Prostate gland (tissue), 2 donors: ENCODE measurements around the gene TBC1D13. TPM values are rescaled to one million over a fixed set of nuclear protein-coding genes. Genes with fewer than 3 reads are reported as not detected.
A peak's percentile ranks its signal among the peaks of the same experiment; 100 is the strongest.
"Not testable (repeated sequence)": the region's sequence is repeated elsewhere in the genome, so short reads cannot be mapped to it uniquely, and the experiment has no call there.

Experiments
- DNase-seq: peaks from one replicate; pipeline ENCODE4 v3.0.0-alpha.2; 2019; ENCODE audit warnings: low spot score
- H3K27ac ChIP-seq, 2 donors: fragments of 200-600 bp; sonication (generic); 2 replicates each; pipeline ENCODE4 v1.5.1; 2017 to 2019
- H3K27me3 ChIP-seq: fragments of 200-600 bp; sonication (generic); replicated peaks from 2 replicates; pipeline ENCODE4 v1.5.1; 2019; ENCODE audit not compliant: insufficient read depth
- H3K36me3 ChIP-seq, 2 donors: fragments of 200-600 bp; sonication (generic); 1 replicate in 1 of 2; 2 replicates in 1 of 2; pipeline versions ENCODE4 v1.5.1 to v1.8.1; 2017 to 2019
- H3K4me1 ChIP-seq: fragments of 200-600 bp; sonication (generic); replicated peaks from 2 replicates; pipeline ENCODE4 v1.5.1; 2019
- H3K4me3 ChIP-seq, 2 donors: fragments of 200-600 bp; sonication (generic); 2 replicates each; pipeline ENCODE4 v1.5.1; 2017 to 2019
- H3K9me3 ChIP-seq: fragments of 200-600 bp; sonication (generic); 2 replicates; pipeline ENCODE4 v1.5.1; 2017
- POLR2A ChIP-seq: fragments of 450-650 bp; IDR thresholded peaks from one replicate; pipeline ENCODE4 v1.6.1; 2016; ENCODE audit warnings: antibody characterized with exemption, mild to moderate bottlenecking
- POLR2AphosphoS5 ChIP-seq: sonication (generic); formaldehyde crosslinking; IDR thresholded peaks from one replicate; pipeline ENCODE4 v1.6.1; 2017; ENCODE audit warnings: antibody characterized with exemption
- WGBS: methylation state at CpG from one replicate; pipeline ENCODE4 v1.1.5; 2018; 5-methylcytosine and 5-hydroxymethylcytosine counted together
- intact Hi-C: fragments of 100-400 bp; cut with DNase I; formaldehyde crosslinking; loops from one replicate; pipeline ENCODE4 v1.14.2; 2022
- total RNA-seq, 2 donors: library from RNA; depleted of rRNA; stranded (reverse); fragments of >200 nt; gene quantifications; one replicate each; pipeline ENCODE4 v1.1.0, GENCODE V29; 2016
- TF ChIP-seq, protein P1 (sequence below), 4 experiments: fragments of 200-600 bp in 2 of 4; fragments of 450-650 bp in 2 of 4; sonication (generic) in 2 of 4; IDR thresholded peaks; 1 replicate in 3 of 4; 2 replicates in 1 of 4; pipeline ENCODE4 v1.5.1; 2016 to 2019; ENCODE audit warnings: antibody characterized with exemption in 4 of 4, mild to moderate bottlenecking in 2 of 4, moderate library complexity in 2 of 4

Gene TBC1D13
- total RNA-seq, 2 donors from 2014 or later, result 23.5 to 29.4 TPM

- Histone ChIP-seq H3K27ac (no peak overlapping the region), H3K27me3 (no peaks in the 10 kb centered on the region), H3K36me3 (no peaks in the 10 kb centered on the region), H3K4me3 (no peak overlapping the region), H3K9me3 (no peaks in the 10 kb centered on the region), H3K4me1 (no peaks in the 10 kb centered on the region)
- no peak for DNase-seq
- TF ChIP-seq POLR2AphosphoS5, result no peak
- intact Hi-C loops, result no loop called here
- 95% methylated on average over 28 of the region's 28 CpGs for WGBS
Observed at GRCh38 chr9:128835246-128836210, 48.5 kb downstream of the TBC1D13 start.

DNA sequence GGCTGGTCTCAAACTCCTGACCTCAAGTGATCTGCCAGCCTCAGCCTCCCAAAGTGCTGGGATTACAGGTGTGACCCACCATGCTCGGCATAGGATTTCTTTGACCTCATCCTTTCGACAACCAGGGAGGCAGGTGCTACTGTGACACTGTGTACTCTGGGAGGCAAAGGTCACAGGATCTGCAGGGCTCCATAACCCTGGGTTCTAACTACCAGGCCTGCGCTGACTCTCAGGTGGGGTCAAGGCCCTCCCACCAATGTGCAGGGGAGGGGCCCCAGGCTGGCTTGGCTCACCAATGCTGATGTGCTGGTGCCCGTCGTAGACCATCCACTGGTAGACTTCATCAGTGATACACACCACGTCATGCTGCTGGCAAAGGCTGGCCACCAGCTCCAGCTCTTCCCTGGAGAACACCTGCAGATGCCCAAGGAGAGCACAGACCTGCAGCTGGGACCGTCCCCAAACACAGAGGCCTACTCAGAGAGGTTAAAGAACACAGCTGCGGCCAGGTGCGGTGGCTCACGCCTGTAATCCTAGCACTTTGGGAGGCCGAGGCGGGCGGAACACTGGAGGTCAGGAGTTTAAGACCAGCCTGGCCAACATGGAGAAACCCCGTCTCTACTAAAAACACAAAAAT, 49.6 kb downstream of the TBC1D13 start:
- intact Hi-C loops, result no loop called here
- TF ChIP-seq, protein P1, sequence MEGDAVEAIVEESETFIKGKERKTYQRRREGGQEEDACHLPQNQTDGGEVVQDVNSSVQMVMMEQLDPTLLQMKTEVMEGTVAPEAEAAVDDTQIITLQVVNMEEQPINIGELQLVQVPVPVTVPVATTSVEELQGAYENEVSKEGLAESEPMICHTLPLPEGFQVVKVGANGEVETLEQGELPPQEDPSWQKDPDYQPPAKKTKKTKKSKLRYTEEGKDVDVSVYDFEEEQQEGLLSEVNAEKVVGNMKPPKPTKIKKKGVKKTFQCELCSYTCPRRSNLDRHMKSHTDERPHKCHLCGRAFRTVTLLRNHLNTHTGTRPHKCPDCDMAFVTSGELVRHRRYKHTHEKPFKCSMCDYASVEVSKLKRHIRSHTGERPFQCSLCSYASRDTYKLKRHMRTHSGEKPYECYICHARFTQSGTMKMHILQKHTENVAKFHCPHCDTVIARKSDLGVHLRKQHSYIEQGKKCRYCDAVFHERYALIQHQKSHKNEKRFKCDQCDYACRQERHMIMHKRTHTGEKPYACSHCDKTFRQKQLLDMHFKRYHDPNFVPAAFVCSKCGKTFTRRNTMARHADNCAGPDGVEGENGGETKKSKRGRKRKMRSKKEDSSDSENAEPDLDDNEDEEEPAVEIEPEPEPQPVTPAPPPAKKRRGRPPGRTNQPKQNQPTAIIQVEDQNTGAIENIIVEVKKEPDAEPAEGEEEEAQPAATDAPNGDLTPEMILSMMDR (IDR thresholded peaks at IDR 0.05), result no peak
- TF ChIP-seq POLR2AphosphoS5 (no peak), POLR2A (no peak)
- DNase-seq, result no peak
- H3K27ac ChIP-seq, result no peak overlapping the region
- H3K4me1 ChIP-seq, result no peaks in the 10 kb centered on the region
- 92% methylated on average over 13 of the region's 14 CpGs for WGBS
- H3K4me3 ChIP-seq, result no peak overlapping the region
- H3K27me3 ChIP-seq, result no peaks in the 10 kb centered on the region
- no peaks in the 10 kb centered on the region for H3K9me3 ChIP-seq
- no peaks in the 10 kb centered on the region for H3K36me3 ChIP-seq

DNA sequence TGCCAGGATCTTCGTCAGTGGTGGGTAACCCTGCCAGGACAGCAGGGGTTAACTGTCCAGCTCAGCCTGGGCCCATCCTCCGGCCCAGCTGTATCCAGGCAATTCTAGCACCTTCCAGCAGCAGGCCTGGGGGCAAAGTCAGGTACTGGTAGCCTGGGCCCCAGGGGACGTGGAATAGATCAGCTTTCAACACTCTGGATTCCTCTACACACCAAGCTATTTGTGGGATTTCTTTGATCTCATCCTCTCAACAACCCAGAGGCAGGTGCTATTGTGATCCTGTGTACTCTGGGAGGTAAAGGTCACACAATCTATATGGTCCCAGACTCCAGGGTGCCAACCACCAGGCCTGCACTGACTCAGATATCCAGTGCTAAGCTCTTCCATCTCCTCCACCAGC, 51.3 kb downstream of the TBC1D13 start:
- no peaks in the 10 kb centered on the region for H3K27me3 ChIP-seq
- WGBS, result 86% methylated on average over 3 of the region's 3 CpGs
- H3K4me1 ChIP-seq, result no peaks in the 10 kb centered on the region
- TF ChIP-seq, protein P1 (IDR thresholded peaks at IDR 0.05), result no peak
- no peak for TF ChIP-seq POLR2A
- no peak for TF ChIP-seq POLR2AphosphoS5
- H3K27ac ChIP-seq, result no peak overlapping the region
- no peak overlapping the region for H3K4me3 ChIP-seq
- intact Hi-C loops, result no loop called here
- no peaks in the 10 kb centered on the region for H3K9me3 ChIP-seq
- DNase-seq, result no peak
- H3K36me3 ChIP-seq, result no peaks in the 10 kb centered on the region

DNA sequence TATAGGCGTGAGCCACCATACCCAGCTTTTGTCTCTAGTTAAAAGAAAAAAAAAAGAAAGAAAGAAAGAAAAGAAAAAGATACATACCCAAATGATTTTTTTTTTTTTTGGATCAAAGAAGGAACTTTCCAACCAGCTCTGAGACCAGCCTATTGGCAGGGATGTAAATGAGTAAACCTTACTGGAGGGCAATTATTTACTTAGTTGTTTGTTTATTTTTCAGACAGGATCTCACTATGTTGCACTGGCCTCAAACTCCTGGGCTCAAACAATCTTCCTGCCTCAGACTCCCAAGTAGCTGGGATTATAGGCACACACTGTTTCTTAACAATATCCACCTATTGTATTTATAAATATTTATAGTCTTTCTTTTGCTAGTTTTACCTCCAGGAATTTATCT, 53.5 kb downstream of the TBC1D13 start:
- no peaks in the 10 kb centered on the region for H3K9me3 ChIP-seq
- H3K4me3 ChIP-seq, result no peak overlapping the region
- no peaks in the 10 kb centered on the region for H3K4me1 ChIP-seq
- no peak for DNase-seq
- 95% methylated on average over 1 of the region's 1 CpG for WGBS
- no peaks in the 10 kb centered on the region for H3K36me3 ChIP-seq
- TF ChIP-seq POLR2AphosphoS5 (peak; percentile 44), POLR2A (no peak)
- TF ChIP-seq, protein P1 (IDR thresholded peaks at IDR 0.05), result no peak
- H3K27me3 ChIP-seq, result no peaks in the 10 kb centered on the region
- peak overlapping the region in 1 of 2 donors; percentile 50 for H3K27ac ChIP-seq
- intact Hi-C loops, result no loop called here

DNA sequence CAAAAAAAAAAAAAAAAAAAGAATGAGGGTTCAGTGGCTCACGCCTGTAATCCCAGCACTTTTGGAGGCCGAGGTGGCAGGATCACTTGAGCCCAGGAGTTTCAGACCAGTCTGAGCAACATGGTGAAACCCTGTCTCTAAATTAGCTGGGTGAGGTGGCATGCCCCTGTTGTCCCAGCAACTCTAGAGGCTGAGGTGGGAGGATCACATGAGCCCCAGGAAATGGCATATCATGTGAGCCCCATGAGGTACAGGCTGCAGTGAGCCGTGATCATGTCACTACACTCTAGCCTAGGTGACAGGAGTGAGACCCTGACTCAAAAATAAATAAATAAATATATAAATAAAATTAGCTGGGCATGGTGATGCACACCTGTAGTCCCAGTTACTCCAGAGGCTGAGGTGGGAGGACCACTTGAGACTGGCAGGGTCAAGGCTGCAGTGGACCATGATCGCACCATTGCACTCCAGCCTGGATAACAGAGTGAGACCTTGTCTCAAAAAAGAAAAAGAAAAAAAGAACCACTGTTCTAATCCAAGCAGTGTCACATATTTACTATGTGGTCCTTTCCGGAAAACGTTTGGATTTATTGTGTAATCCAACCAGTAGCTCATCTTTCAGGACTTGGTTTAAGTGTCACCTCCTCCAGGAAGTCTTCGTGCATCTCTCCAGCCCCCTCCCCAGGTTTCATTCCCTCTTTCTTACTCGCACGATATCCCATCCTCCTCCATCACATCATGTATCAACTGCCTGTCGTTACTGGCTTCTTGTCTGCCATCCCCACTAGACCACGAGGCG, 54.8 kb downstream of the TBC1D13 start:
- WGBS, result 78% methylated on average over 12 of the region's 12 CpGs
- no peaks in the 10 kb centered on the region for H3K27me3 ChIP-seq
- intact Hi-C loops, result no loop called here
- no peaks in the 10 kb centered on the region for H3K36me3 ChIP-seq
- no peaks in the 10 kb centered on the region for H3K4me1 ChIP-seq
- DNase-seq, result no peak
- TF ChIP-seq, protein P1 (IDR thresholded peaks at IDR 0.05), result no peak
- TF ChIP-seq POLR2A (no peak), POLR2AphosphoS5 (no peak)
- no peaks in the 10 kb centered on the region for H3K9me3 ChIP-seq
- H3K27ac ChIP-seq, result no peak overlapping the region
- H3K4me3 ChIP-seq, result no peak overlapping the region

- WGBS, result 99% methylated on average over 7 of the region's 7 CpGs
- H3K9me3 ChIP-seq, H3K4me3 ChIP-seq, DNase-seq, H3K27ac ChIP-seq, intact Hi-C loops, H3K36me3 ChIP-seq, H3K27me3 ChIP-seq, H3K4me1 ChIP-seq: not testable (repeated sequence)
Observed at GRCh38 chr9:128843171-128843570, 56.1 kb downstream of the TBC1D13 start.
